Hematopoietic multipotent progenitor cell treated with erythropoietin and hydrocortisone succinate and interleukin-3 and kit ligand, for 8 days (in vitro differentiated cells): ENCODE measurements around the gene ADAMTS13.

Source experiments
- DNase-seq: peaks from one replicate; pipeline ENCODE4 v3.0.0-alpha.2; 2015

The ADAMTS13 gene

GRCh38 chr9:133474215-133474614 lies 52.0 kb downstream of the ADAMTS13 start:
- DNase-seq: peak; percentile 43

GRCh38 chr9:133474853-133475252 lies 52.7 kb downstream of the ADAMTS13 start:
- DNase-seq: no peak

GRCh38 chr9:133475292-133476012 lies 53.3 kb downstream of the ADAMTS13 start:
- DNase-seq: no peak

GRCh38 chr9:133476036-133476931 lies 54.1 kb downstream of the ADAMTS13 start:
- DNase-seq: peak; percentile 13

- no peak for DNase-seq
Observed at GRCh38 chr9:133476941-133477340, 54.8 kb downstream of the ADAMTS13 start.

- DNase-seq: no peak
Observed at GRCh38 chr9:133477461-133477860, 55.3 kb downstream of the ADAMTS13 start.

GRCh38 chr9:133477992-133478850 lies 56.1 kb downstream of the ADAMTS13 start:
- DNase-seq: no peak

- DNase-seq: peak; percentile 75
Observed at GRCh38 chr9:133478851-133479711, 56.9 kb downstream of the ADAMTS13 start, which contains the start of gene SLC2A6. SLC2A6 (minus strand) TSS chr9:133479099; CDS start chr9:133479059, 40 bp downstream.

- no peak for DNase-seq
Observed at GRCh38 chr9:133483611-133484010, 61.4 kb downstream of the ADAMTS13 start.

- DNase-seq: no peak
Observed at GRCh38 chr9:133484671-133485437, 62.7 kb downstream of the ADAMTS13 start.

- peak; percentile 9 for DNase-seq
Observed at GRCh38 chr9:133485531-133486260, 63.5 kb downstream of the ADAMTS13 start.

- DNase-seq: no peak
Observed at GRCh38 chr9:133487331-133487725, 65.2 kb downstream of the ADAMTS13 start.

GRCh38 chr9:133488686-133489252 lies 66.6 kb downstream of the ADAMTS13 start:
- DNase-seq: no peak

GRCh38 chr9:133489253-133490190 lies 67.4 kb downstream of the ADAMTS13 start:
- DNase-seq: no peak

- no peak for DNase-seq
Observed at GRCh38 chr9:133490201-133490681, 68.1 kb downstream of the ADAMTS13 start.

GRCh38 chr9:133490865-133491655 lies 68.9 kb downstream of the ADAMTS13 start:
- peak; percentile 9 for DNase-seq

GRCh38 chr9:133491656-133491925 lies 69.4 kb downstream of the ADAMTS13 start:
- DNase-seq: no peak
